Loucy (cell line): ENCODE results near the gene PXT1.

Experiments used
- EZH2phosphoT487 ChIP-seq: fragments of 200-600 bp; IDR thresholded peaks from 2 replicates; pipeline ENCODE4 v1.6.1; 2018; ENCODE audit warnings: antibody characterized with exemption, mild to moderate bottlenecking, moderate library complexity, borderline replicate concordance
- TF ChIP-seq, protein P1 (sequence below): fragments of 200-600 bp; sonication (generic); conservative IDR thresholded peaks from 2 replicates; pipeline ENCODE4 v1.5.1; 2014; ENCODE audit warnings: mild to moderate bottlenecking, antibody characterized with exemption, low read length

- TF ChIP-seq, protein P1, sequence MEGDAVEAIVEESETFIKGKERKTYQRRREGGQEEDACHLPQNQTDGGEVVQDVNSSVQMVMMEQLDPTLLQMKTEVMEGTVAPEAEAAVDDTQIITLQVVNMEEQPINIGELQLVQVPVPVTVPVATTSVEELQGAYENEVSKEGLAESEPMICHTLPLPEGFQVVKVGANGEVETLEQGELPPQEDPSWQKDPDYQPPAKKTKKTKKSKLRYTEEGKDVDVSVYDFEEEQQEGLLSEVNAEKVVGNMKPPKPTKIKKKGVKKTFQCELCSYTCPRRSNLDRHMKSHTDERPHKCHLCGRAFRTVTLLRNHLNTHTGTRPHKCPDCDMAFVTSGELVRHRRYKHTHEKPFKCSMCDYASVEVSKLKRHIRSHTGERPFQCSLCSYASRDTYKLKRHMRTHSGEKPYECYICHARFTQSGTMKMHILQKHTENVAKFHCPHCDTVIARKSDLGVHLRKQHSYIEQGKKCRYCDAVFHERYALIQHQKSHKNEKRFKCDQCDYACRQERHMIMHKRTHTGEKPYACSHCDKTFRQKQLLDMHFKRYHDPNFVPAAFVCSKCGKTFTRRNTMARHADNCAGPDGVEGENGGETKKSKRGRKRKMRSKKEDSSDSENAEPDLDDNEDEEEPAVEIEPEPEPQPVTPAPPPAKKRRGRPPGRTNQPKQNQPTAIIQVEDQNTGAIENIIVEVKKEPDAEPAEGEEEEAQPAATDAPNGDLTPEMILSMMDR = no peak
- TF ChIP-seq EZH2phosphoT487 = no peak
Observed at GRCh38 chr6:36430351-36430750, 12.3 kb downstream of the PXT1 start.
